Retina (tissue), 1 donor: Measurements from ENCODE around the gene NOMO2.
A peak's percentile ranks its signal among the peaks of the same experiment; 100 is the strongest.
"Not testable (repeated sequence)": the region's sequence is repeated elsewhere in the genome, so short reads cannot be mapped to it uniquely, and the experiment has no call there.

Experiments used
- DNase-seq: peaks from one replicate; pipeline ENCODE4 v3.0.0-alpha.2; 2016

The NOMO2 gene

GRCh38 chr16:18561727-18562314 is at the start of gene NOMO2:
TSS of gene NOMO2 (minus strand) at chr16:18562097. CDS start at chr16:18562040, 57 bp downstream.
- peak; percentile 59 for DNase-seq

GRCh38 chr16:18610147-18610803 is 48.4 kb upstream of the NOMO2 start:
- not testable (repeated sequence) for DNase-seq

GRCh38 chr16:18608271-18608670 is 46.4 kb upstream of the NOMO2 start:
- DNase-seq, result not testable (repeated sequence)

- DNase-seq, result not testable (repeated sequence)
Observed at GRCh38 chr16:18603572-18604246, 41.8 kb upstream of the NOMO2 start.

GRCh38 chr16:18598582-18598981 is 36.7 kb upstream of the NOMO2 start:
- not testable (repeated sequence) for DNase-seq

- not testable (repeated sequence) for DNase-seq
Observed at GRCh38 chr16:18597734-18598133, 35.8 kb upstream of the NOMO2 start.

GRCh38 chr16:18597319-18597718 is 35.4 kb upstream of the NOMO2 start:
- not testable (repeated sequence) for DNase-seq

- not testable (repeated sequence) for DNase-seq
Observed at GRCh38 chr16:18595796-18596195, 33.9 kb upstream of the NOMO2 start.

GRCh38 chr16:18594880-18595279 is 33.0 kb upstream of the NOMO2 start:
- not testable (repeated sequence) for DNase-seq

GRCh38 chr16:18593904-18594303 is 32.0 kb upstream of the NOMO2 start:
- DNase-seq, result not testable (repeated sequence)

- not testable (repeated sequence) for DNase-seq
Observed at GRCh38 chr16:18592982-18593381, 31.1 kb upstream of the NOMO2 start.

GRCh38 chr16:18591908-18592307 is 30.0 kb upstream of the NOMO2 start:
- not testable (repeated sequence) for DNase-seq

- DNase-seq, result not testable (repeated sequence)
Observed at GRCh38 chr16:18591441-18591840, 29.5 kb upstream of the NOMO2 start.

- not testable (repeated sequence) for DNase-seq
Observed at GRCh38 chr16:18589806-18590205, 27.9 kb upstream of the NOMO2 start.

GRCh38 chr16:18586560-18587540 is 25.0 kb upstream of the NOMO2 start:
- not testable (repeated sequence) for DNase-seq

- DNase-seq, result not testable (repeated sequence)
Observed at GRCh38 chr16:18585789-18586188, 23.9 kb upstream of the NOMO2 start.

GRCh38 chr16:18582902-18583301 is 21.0 kb upstream of the NOMO2 start:
- DNase-seq, result no peak

GRCh38 chr16:18580396-18580795 is 18.5 kb upstream of the NOMO2 start:
- DNase-seq, result not testable (repeated sequence)

GRCh38 chr16:18579261-18579660 is 17.4 kb upstream of the NOMO2 start:
- DNase-seq, result not testable (repeated sequence)

- DNase-seq, result not testable (repeated sequence)
Observed at GRCh38 chr16:18577942-18578341, 16.0 kb upstream of the NOMO2 start.

- DNase-seq, result not testable (repeated sequence)
Observed at GRCh38 chr16:18575945-18576344, 14.0 kb upstream of the NOMO2 start.

GRCh38 chr16:18575298-18575917 is 13.5 kb upstream of the NOMO2 start:
- DNase-seq, result not testable (repeated sequence)
